SK-N-MC (cell line): Measurements from ENCODE around the gene CRAT.

Experiments
- EZH2 ChIP-seq: fragments of 200-600 bp; sonication (generic); IDR thresholded peaks from one replicate; pipeline ENCODE4 v1.6.1; 2017; ENCODE audit warnings: antibody characterized with exemption
- POLR2AphosphoS5 ChIP-seq: IDR thresholded peaks from 2 replicates; pipeline ENCODE4 v1.6.1; 2012; ENCODE audit warnings: mild to moderate bottlenecking, low read depth, low read length, borderline replicate concordance

- TF ChIP-seq EZH2 (no peak), POLR2AphosphoS5 (no peak)
Measured at GRCh38 chr9:129128689-129129088, 18.1 kb upstream of the CRAT start.
